GM10266 (cell line): ENCODE data around the gene KIR2DL1.
"Not testable (repeated sequence)": the region's sequence is repeated elsewhere in the genome, so short reads cannot be mapped to it uniquely, and the experiment has no call there.

Source experiments
- DNase-seq: peaks from one replicate; pipeline ENCODE4 v3.0.0; 2012; ENCODE audit errors: extremely low spot score
- TF ChIP-seq, protein P1 (sequence below): IDR thresholded peaks from 2 replicates; pipeline ENCODE4 v1.5.1; 2012; ENCODE audit warnings: mild to moderate bottlenecking, low read depth; ENCODE audit not compliant: control insufficient read depth, insufficient read depth; ENCODE audit errors: missing control alignments

The KIR2DL1 gene

DNA sequence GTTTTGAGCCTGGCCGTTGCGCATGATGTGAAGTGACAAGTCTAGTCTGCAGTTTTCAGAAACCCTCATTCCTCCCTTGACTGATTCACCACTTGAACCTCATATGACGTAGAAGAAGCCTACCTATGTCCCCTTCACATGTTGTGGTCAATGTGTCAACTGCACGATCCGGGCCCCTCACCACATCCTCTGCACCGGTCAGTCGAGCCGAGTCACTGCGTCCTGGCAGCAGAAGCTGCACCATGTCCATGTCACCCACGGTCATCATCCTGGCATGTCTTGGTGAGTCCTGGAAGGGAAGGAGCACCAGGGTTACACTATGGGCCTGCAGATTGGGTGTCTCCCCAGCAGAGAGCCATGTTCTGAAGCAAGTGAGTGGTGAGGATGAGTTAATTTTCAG is 33.8 kb downstream of the KIR2DL1 start, which contains the start of gene KIR2DL4:
Gene KIR2DL4, plus strand, starts transcription at position 201 of the 400 bp plus-strand sequence. Its CDS starts 42 bp downstream, at position 243.
- TF ChIP-seq, protein P1, sequence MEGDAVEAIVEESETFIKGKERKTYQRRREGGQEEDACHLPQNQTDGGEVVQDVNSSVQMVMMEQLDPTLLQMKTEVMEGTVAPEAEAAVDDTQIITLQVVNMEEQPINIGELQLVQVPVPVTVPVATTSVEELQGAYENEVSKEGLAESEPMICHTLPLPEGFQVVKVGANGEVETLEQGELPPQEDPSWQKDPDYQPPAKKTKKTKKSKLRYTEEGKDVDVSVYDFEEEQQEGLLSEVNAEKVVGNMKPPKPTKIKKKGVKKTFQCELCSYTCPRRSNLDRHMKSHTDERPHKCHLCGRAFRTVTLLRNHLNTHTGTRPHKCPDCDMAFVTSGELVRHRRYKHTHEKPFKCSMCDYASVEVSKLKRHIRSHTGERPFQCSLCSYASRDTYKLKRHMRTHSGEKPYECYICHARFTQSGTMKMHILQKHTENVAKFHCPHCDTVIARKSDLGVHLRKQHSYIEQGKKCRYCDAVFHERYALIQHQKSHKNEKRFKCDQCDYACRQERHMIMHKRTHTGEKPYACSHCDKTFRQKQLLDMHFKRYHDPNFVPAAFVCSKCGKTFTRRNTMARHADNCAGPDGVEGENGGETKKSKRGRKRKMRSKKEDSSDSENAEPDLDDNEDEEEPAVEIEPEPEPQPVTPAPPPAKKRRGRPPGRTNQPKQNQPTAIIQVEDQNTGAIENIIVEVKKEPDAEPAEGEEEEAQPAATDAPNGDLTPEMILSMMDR, result no peak
- no peak for DNase-seq

DNA sequence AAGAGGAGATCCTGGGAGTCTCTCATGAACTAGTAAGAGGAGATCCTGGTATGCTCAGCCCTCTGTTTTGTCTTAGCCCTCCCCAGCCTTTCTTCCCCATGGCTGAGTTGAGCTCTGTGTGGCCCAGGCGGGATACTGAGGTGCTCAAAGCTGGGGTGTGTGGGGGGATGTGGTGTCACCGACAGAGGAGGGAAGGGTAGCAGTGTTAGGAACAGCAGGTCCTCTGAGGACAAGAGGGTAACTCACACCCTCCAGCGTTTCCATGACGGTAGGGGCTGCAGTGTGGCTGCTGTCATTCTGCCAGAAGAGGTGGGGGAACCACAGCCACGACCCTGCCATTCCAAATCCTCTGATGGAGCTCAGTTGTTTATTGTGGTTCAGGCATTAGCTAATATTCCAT is 34.5 kb downstream of the KIR2DL1 start:
- TF ChIP-seq, protein P1, result no peak
- DNase-seq, result no peak

DNA sequence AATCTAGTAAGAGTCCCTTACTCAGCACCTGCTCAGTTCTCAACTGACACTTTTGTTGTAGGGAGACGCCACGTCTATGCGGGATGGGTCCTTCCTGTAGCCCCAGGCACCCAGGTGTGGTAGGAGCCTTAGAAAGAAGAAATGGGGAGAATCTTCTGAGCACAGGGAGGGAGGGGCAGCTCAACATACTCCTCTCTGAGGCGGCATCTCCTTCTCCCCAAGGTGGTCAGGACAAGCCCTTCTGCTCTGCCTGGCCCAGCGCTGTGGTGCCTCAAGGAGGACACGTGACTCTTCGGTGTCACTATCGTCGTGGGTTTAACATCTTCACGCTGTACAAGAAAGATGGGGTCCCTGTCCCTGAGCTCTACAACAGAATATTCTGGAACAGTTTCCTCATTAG is 35.0 kb downstream of the KIR2DL1 start:
- no peak for DNase-seq
- TF ChIP-seq, protein P1, result no peak

DNA sequence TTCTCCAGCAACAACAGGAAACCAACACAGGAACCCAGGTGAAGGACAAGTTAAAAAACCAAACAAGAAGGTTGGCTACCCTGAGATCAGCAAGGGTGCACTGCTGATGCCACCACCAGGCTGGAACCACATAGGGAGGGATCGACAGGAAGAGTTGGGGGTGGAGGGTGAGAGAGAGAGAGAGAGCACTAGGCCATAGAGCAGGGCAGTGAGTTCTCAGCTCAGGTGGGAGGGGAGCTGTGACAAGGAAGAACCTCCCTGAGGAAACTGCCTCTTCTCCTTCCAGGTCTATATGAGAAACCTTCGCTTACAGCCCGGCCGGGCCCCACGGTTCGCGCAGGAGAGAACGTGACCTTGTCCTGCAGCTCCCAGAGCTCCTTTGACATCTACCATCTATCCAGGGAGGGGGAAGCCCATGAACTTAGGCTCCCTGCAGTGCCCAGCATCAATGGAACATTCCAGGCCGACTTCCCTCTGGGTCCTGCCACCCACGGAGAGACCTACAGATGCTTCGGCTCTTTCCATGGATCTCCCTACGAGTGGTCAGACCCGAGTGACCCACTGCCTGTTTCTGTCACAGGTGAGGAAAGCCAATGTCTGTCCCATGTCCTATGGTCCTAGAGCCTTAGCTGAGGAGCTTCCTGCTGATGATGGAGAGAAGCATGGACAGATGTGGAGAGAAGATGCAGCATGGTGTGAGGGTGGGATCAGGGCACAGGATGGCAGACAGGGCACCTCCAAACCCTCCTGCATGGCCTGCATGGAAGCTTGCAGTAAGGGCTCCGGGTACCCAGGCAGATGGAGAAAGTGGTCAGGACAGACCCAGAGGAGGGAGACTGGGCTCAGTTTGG is 36.3 kb downstream of the KIR2DL1 start:
- no peak for DNase-seq
- TF ChIP-seq, protein P1, result no peak

DNA sequence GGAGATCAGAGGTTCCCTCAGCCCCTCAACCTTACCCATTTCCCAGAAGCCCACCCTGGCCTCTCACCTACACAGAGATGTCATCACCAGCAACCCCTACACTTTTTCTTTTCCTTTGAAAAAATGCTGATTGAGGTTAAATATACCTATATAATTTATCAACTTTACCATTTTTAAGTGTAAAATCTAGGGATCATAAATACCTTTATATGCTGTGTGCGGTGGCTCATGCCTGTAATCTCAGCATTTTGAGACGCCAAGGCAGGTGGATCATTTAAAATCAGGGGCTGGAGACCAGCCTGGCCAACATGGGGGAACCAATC is 36.9 kb downstream of the KIR2DL1 start:
- DNase-seq, result no peak
- TF ChIP-seq, protein P1, result no peak

DNA sequence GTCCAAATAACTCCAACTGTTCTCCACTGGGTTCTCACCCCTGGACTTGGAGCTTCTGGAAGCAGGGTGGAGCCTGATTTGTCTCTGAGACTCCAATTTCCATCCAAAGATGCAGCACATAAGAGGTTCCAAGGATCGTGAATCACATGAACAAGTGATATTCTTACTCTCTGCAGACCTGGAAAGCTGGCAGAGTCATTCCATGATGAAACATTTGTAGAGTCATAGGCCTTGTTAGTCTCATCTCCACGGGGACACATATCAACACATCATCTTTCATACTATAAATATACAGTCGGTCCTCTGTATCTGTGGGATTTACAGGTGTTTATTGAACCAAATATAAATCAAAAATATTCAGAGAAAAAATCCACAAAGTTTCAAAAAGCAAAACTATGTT is 45.0 kb downstream of the KIR2DL1 start:
- not testable (repeated sequence) for DNase-seq

DNA sequence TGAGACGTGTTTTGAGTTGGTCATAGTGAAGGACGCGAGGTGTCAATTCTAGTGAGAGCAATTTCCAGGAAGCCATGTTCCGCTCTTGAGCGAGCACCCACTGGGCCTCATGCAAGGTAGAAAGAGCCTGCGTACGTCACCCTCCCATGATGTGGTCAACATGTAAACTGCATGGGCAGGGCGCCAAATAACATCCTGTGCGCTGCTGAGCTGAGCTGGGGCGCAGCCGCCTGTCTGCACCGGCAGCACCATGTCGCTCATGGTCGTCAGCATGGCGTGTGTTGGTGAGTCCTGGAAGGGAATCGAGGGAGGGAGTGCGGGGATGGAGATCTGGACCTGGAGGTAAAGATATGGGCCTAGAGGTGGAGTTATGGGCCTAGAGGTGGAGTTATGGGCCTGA is 46.7 kb downstream of the KIR2DL1 start, which contains the start of gene KIR3DL1:
Gene KIR3DL1, plus strand, starts transcription at position 218 of the 400 bp plus-strand sequence.
- DNase-seq, result not testable (repeated sequence)

DNA sequence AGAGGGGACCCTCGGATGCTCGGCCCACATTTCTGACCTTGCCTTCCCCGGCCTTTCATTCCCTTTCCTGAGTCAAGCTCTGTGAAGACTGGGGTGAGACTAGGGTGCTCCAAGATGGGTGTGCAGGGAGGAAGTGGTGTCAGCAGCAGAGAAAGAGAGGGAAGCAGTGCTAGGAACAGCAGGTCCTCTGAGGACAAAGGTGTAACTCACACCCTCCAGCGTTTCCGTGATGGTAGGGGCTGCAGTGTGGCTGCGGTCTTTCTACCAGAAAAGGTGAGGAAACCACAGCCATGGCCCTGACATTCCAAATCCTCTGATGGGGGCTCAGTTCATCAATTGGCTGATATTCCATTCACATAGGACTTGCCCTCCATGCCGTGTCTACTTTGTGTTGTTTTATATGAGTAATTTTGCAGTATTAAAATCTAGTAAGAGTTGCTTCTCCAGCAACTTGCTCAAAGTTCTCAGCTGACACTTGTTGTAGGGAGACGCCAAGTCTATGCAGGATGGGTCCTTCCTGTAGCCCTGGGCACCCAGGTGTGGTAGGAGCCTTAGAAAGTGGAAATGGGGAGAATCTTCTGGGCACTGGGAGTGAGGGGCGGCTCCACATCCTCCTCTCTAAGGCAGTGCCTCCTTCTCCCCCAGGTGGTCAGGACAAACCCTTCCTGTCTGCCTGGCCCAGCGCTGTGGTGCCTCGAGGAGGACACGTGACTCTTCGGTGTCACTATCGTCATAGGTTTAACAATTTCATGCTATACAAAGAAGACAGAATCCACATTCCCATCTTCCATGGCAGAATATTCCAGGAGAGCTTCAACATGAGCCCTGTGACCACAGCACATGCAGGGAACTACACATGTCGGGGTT is 48.3 kb downstream of the KIR2DL1 start:
- TF ChIP-seq, protein P1, result no peak

DNA sequence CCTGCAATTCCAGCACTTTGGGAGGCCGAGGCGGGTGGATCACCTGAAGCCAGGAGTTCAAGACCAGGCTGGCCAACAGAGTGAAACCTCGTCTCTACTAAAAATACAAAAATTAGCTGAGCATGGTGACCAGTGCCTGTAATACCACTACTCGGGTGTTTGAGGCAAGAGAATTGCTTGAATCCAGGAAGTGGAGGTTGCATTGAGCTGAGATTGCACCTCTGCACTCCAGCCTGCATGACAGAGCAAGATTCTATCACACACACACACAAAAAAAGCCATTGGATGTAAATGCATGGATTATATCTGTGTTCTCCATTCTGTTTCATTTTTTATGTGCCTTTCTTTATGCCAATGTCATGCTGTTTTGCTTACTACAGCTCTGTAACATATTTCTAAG is 54.8 kb downstream of the KIR2DL1 start:
- not testable (repeated sequence) for DNase-seq

More for the DNA sequence above, 48.3 kb downstream of the KIR2DL1 start:
- DNase-seq, result no peak

DNA sequence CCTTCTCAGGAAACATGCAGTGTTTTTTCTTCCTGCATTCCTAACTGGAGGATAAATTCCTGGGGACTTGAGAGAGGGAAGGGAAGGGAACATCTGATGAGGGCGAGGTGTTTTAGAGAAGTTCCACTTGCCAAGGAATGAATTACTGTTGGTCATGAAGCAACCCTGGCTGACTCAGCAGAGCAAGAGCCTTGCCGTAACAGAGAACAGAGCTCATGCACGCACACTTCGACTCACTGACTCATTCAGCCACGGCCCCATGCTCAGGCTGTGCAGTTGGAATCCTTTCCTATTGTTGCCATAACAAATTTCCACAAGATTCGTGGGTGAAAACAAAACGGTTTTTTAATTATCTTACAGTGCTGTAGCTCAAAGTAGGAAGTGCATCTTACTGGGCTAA is 55.7 kb downstream of the KIR2DL1 start:
- DNase-seq, result not testable (repeated sequence)

DNA sequence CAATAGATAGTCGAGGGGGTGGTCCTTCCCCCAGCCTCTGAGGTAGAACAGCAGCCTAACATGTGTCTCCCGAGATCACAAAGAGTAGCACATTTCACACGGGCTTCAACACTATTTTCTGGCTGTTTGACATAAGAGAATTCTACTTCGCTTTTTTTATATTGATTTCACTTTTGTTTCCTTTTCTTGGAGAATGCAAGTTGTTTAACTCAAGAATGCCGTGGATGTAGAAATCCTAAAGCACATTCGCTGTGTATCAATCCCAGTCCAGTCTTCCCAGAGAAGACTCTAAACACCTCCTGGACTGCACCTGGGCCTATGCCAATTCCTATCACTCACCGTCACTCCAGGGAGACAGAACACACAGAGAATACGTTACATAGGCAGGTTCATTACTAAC is 58.5 kb downstream of the KIR2DL1 start:
- DNase-seq, result not testable (repeated sequence)

DNA sequence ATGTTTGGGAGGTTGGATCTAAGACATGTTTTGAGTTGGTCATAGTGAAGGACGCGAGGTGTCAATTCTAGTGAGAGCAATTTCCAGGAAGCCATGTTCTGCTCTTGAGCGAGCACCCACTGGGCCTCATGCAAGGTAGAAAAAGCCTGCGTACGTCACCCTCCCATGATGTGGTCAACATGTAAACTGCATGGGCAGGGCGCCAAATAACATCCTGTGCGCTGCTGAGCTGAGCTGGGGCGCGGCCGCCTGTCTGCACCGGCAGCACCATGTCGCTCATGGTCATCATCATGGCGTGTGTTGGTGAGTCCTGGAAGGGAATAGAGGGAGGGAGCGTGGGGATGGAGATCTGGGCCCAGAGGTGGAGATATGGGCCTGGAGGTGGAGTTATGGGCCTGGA is 62.9 kb downstream of the KIR2DL1 start, which contains the start of gene KIR2DS4:
Gene KIR2DS4, plus strand, starts transcription at position 181 of the 400 bp plus-strand sequence.
- not testable (repeated sequence) for DNase-seq
